Measurements from ENCODE around the gene OR52A5.
"Not testable (repeated sequence)": the region's sequence is repeated elsewhere in the genome, so short reads cannot be mapped to it uniquely, and the experiment has no call there.

OR52A5 gene

GRCh38 chr11:5137996-5138395, at the start of gene OR52A5:
Gene OR52A5 (minus strand): TSS chr11:5138356. CDS start chr11:5132642, 5,714 bp downstream.
- no peak for DNase-seq (ENCODE audit: low spot score)

GRCh38 chr11:5178046-5178837, 40.1 kb upstream of the OR52A5 start:
- no peak for DNase-seq (ENCODE audit: low spot score)

- no peak for DNase-seq (ENCODE audit: low spot score)
These were observed 36.8 kb upstream of the OR52A5 start for GRCh38 chr11:5174934-5175333.

GRCh38 chr11:5171856-5172255, 33.7 kb upstream of the OR52A5 start:
- no peak for DNase-seq (ENCODE audit: low spot score)

GRCh38 chr11:5165898-5166297, 27.7 kb upstream of the OR52A5 start:
- DNase-seq (ENCODE audit: low spot score) = not testable (repeated sequence)

- DNase-seq (ENCODE audit: low spot score) = not testable (repeated sequence)
These were observed 26.7 kb upstream of the OR52A5 start for GRCh38 chr11:5164807-5165206.

- not testable (repeated sequence) for DNase-seq (ENCODE audit: low spot score)
These were observed 22.9 kb upstream of the OR52A5 start for GRCh38 chr11:5161045-5161444.

GRCh38 chr11:5160217-5160616, 22.1 kb upstream of the OR52A5 start:
- DNase-seq (ENCODE audit: low spot score) = not testable (repeated sequence)

- DNase-seq (ENCODE audit: low spot score) = no peak
These were observed 21.6 kb upstream of the OR52A5 start for GRCh38 chr11:5159806-5160205.

- no peak for DNase-seq (ENCODE audit: low spot score)
These were observed 16.5 kb upstream of the OR52A5 start, which contains the start of gene OR52A1 for GRCh38 chr11:5154657-5155056. Gene OR52A1 (minus strand): TSS chr11:5154757. CDS start chr11:5152369, 2,388 bp downstream.

- DNase-seq (ENCODE audit: low spot score) = no peak
These were observed 15.6 kb upstream of the OR52A5 start for GRCh38 chr11:5153574-5154431.

- no peak for DNase-seq (ENCODE audit: low spot score)
These were observed 13.6 kb upstream of the OR52A5 start for GRCh38 chr11:5151713-5152153.

- not testable (repeated sequence) for DNase-seq (ENCODE audit: low spot score)
These were observed 6.0 kb upstream of the OR52A5 start for GRCh38 chr11:5144206-5144605.

GRCh38 chr11:5137014-5137413, 1.1 kb downstream of the OR52A5 start:
- DNase-seq (ENCODE audit: low spot score) = no peak

GRCh38 chr11:5136261-5136660, 1.9 kb downstream of the OR52A5 start:
- no peak for DNase-seq (ENCODE audit: low spot score)

- no peak for DNase-seq (ENCODE audit: low spot score)
These were observed 6.4 kb downstream of the OR52A5 start for GRCh38 chr11:5131584-5132335.

- DNase-seq (ENCODE audit: low spot score) = no peak
These were observed 8.7 kb downstream of the OR52A5 start for GRCh38 chr11:5129457-5129877.

GRCh38 chr11:5124891-5125620, 13.1 kb downstream of the OR52A5 start:
- no peak for DNase-seq (ENCODE audit: low spot score)

- peak; percentile 64 for DNase-seq (ENCODE audit: low spot score)
These were observed 14.2 kb downstream of the OR52A5 start for GRCh38 chr11:5123802-5124521.

GRCh38 chr11:5118893-5119292, 19.3 kb downstream of the OR52A5 start:
- no peak for DNase-seq (ENCODE audit: low spot score)

GRCh38 chr11:5117588-5117987, 20.6 kb downstream of the OR52A5 start:
- DNase-seq (ENCODE audit: low spot score) = no peak
